GM19372 (cell line): ENCODE data around the gene SLMAP.

Experiments
- ATAC-seq: cut with Tn5 transposase; IDR thresholded peaks from one replicate; pipeline ENCODE4 v1.9.1; 2021; ENCODE audit warnings: mild to moderate bottlenecking, low read depth, moderate library complexity; ENCODE audit not compliant: unreplicated experiment

Gene SLMAP

GRCh38 chr3:57929988-57930387 lies 173.9 kb downstream of the SLMAP start:
- no peak for ATAC-seq

- ATAC-seq, result no peak
These were observed 177.5 kb downstream of the SLMAP start for GRCh38 chr3:57933602-57934001.

GRCh38 chr3:57934373-57934772 lies 178.3 kb downstream of the SLMAP start:
- no peak for ATAC-seq

GRCh38 chr3:57935539-57935938 lies 179.4 kb downstream of the SLMAP start:
- no peak for ATAC-seq

- no peak for ATAC-seq
These were observed 181.0 kb downstream of the SLMAP start for GRCh38 chr3:57937092-57937491.

- ATAC-seq, result no peak
These were observed 183.7 kb downstream of the SLMAP start for GRCh38 chr3:57939775-57940174.

- ATAC-seq, result no peak
These were observed 186.3 kb downstream of the SLMAP start for GRCh38 chr3:57942388-57942787.

- ATAC-seq, result no peak
These were observed 186.8 kb downstream of the SLMAP start for GRCh38 chr3:57942872-57943283.

- no peak for ATAC-seq
These were observed 187.7 kb downstream of the SLMAP start for GRCh38 chr3:57943525-57944495.

- ATAC-seq, result no peak
These were observed 190.9 kb downstream of the SLMAP start for GRCh38 chr3:57946970-57947381.

GRCh38 chr3:57948080-57948671 lies 192.1 kb downstream of the SLMAP start:
- ATAC-seq, result no peak

GRCh38 chr3:57948781-57949242 lies 192.7 kb downstream of the SLMAP start:
- ATAC-seq, result no peak

- ATAC-seq, result no peak
These were observed 193.2 kb downstream of the SLMAP start for GRCh38 chr3:57949344-57949743.

- ATAC-seq, result no peak
These were observed 193.9 kb downstream of the SLMAP start for GRCh38 chr3:57949785-57950615.

GRCh38 chr3:57951066-57951882 lies 195.2 kb downstream of the SLMAP start:
- no peak for ATAC-seq

GRCh38 chr3:57952208-57952631 lies 196.1 kb downstream of the SLMAP start:
- ATAC-seq, result no peak

GRCh38 chr3:57952651-57953050 lies 196.5 kb downstream of the SLMAP start:
- no peak for ATAC-seq

- ATAC-seq, result no peak
These were observed 197.5 kb downstream of the SLMAP start for GRCh38 chr3:57953576-57953975.

GRCh38 chr3:57956119-57956832 lies 200.2 kb downstream of the SLMAP start:
- ATAC-seq, result no peak
